Mesenchymal stem cell (in vitro differentiated cells and primary cell): Measurements from ENCODE around the gene UQCC5.

Experiments used
- DNase-seq: peaks from one replicate; pipeline ENCODE4 v3.0.0-alpha.2; 2013
- H2AFZ ChIP-seq: one replicate; pipeline ENCODE4 v1.6.1; 2013; ENCODE audit warnings: low read depth, mild to moderate bottlenecking, control low read depth, inconsistent platforms, low read length, moderate library complexity
- H2AK5ac ChIP-seq: 2 replicates; pipeline ENCODE4 v1.6.1; 2013; ENCODE audit warnings: low read length, moderate library complexity, mild to moderate bottlenecking, inconsistent platforms; ENCODE audit not compliant: severe bottlenecking
- H2BK120ac ChIP-seq: one replicate; pipeline ENCODE4 v1.6.1; 2013; ENCODE audit warnings: low read depth, mild to moderate bottlenecking, inconsistent platforms, low read length, moderate library complexity
- H2BK12ac ChIP-seq, 2 experiments: one replicate each; pipeline ENCODE4 v1.6.1; 2013; ENCODE audit warnings: inconsistent platforms in 2 of 2, low read length in 2 of 2, mild to moderate bottlenecking in 2 of 2, moderate library complexity in 2 of 2, control low read depth in 1 of 2
- H2BK15ac ChIP-seq: one replicate; pipeline ENCODE4 v1.6.1; 2013; ENCODE audit warnings: mild to moderate bottlenecking, low read depth, inconsistent platforms; ENCODE audit not compliant: poor library complexity, severe bottlenecking
- H2BK5ac ChIP-seq: 2 replicates; pipeline ENCODE4 v1.6.1; 2013; ENCODE audit warnings: low read depth, mild to moderate bottlenecking, low read length, control low read depth, inconsistent platforms; ENCODE audit not compliant: poor library complexity, severe bottlenecking
- H3K14ac ChIP-seq, 2 experiments: one replicate each; pipeline ENCODE4 v1.6.1; 2013; ENCODE audit warnings: inconsistent platforms in 2 of 2, low read length in 2 of 2, control low read depth in 1 of 2, mild to moderate bottlenecking in 1 of 2, moderate library complexity in 1 of 2
- H3K18ac ChIP-seq, 2 experiments: one replicate each; pipeline ENCODE4 v1.6.1; 2013; ENCODE audit warnings: inconsistent platforms in 2 of 2, low read length in 2 of 2, control low read depth in 1 of 2, low read depth in 1 of 2, mild to moderate bottlenecking in 1 of 2
- H3K23ac ChIP-seq, 2 experiments: one replicate each; pipeline ENCODE4 v1.6.1; 2013; ENCODE audit warnings: inconsistent platforms in 2 of 2, low read length in 2 of 2, mild to moderate bottlenecking in 2 of 2, moderate library complexity in 2 of 2, control low read depth in 1 of 2
- H3K27ac ChIP-seq: 2 replicates; pipeline ENCODE4 v1.5.1; 2013; ENCODE audit warnings: mild to moderate bottlenecking, moderate library complexity, low read length, control low read depth, inconsistent platforms; ENCODE audit not compliant: poor library complexity, severe bottlenecking
- H3K27me3 ChIP-seq, 2 experiments: 2 replicates each; pipeline versions ENCODE4 v1.6.1 to v1.7.0; 2013; ENCODE audit warnings: low read length in 2 of 2, mild to moderate bottlenecking in 2 of 2, moderate library complexity in 2 of 2, control low read depth in 1 of 2, inconsistent platforms in 1 of 2; ENCODE audit not compliant: control insufficient read depth in 1 of 2, insufficient read depth in 1 of 2
- H3K36me3 ChIP-seq, 2 experiments: 2 replicates each; pipeline versions ENCODE4 v1.6.1 to v1.7.0; 2013; ENCODE audit warnings: low read length in 2 of 2, control low read depth in 1 of 2, inconsistent platforms in 1 of 2, low read depth in 1 of 2, mild to moderate bottlenecking in 1 of 2; ENCODE audit not compliant: insufficient read depth in 2 of 2, control insufficient read depth in 1 of 2
- H3K4ac ChIP-seq, 2 experiments: one replicate each; pipeline ENCODE4 v1.6.1; 2013; ENCODE audit warnings: inconsistent platforms in 2 of 2, low read length in 2 of 2, mild to moderate bottlenecking in 2 of 2, moderate library complexity in 2 of 2, control low read depth in 1 of 2, low read depth in 1 of 2
- H3K4me1 ChIP-seq: 2 replicates; pipeline ENCODE4 v1.6.1; 2013; ENCODE audit warnings: low read depth, low read length, control low read depth; ENCODE audit not compliant: control insufficient read depth, insufficient read depth
- H3K4me2 ChIP-seq: 2 replicates; pipeline ENCODE4 v1.6.1; 2013; ENCODE audit warnings: low read length, mild to moderate bottlenecking, inconsistent platforms; ENCODE audit not compliant: poor library complexity, severe bottlenecking
- H3K4me3 ChIP-seq, 2 experiments: 2 replicates each; pipeline versions ENCODE4 v1.5.1 to v1.7.0; 2013; ENCODE audit warnings: low read length in 2 of 2, mild to moderate bottlenecking in 2 of 2, control low read depth in 1 of 2, low read depth in 1 of 2; ENCODE audit not compliant: insufficient read depth in 1 of 2
- H3K79me1 ChIP-seq: replicated peaks from 2 replicates; pipeline ENCODE4 v1.6.1; 2013; ENCODE audit warnings: mild to moderate bottlenecking, control low read depth, low read length, inconsistent platforms; ENCODE audit not compliant: poor library complexity, severe bottlenecking
- H3K9ac ChIP-seq: 2 replicates; pipeline ENCODE4 v1.7.0; 2013; ENCODE audit warnings: mild to moderate bottlenecking, low read length, moderate library complexity
- H3K9me3 ChIP-seq: 2 replicates; pipeline ENCODE4 v1.7.0; 2013; ENCODE audit warnings: mild to moderate bottlenecking, low read length; ENCODE audit not compliant: control insufficient read depth
- H4K8ac ChIP-seq: one replicate; pipeline ENCODE4 v1.6.1; 2013; ENCODE audit warnings: inconsistent platforms, mild to moderate bottlenecking, low read length, moderate library complexity
- H4K91ac ChIP-seq: one replicate; pipeline ENCODE4 v1.6.1; 2013; ENCODE audit warnings: mild to moderate bottlenecking, low read length, inconsistent platforms
- WGBS: methylation state at CpG from one replicate; pipeline ENCODE4 v1.1.7; 2013; ENCODE audit warnings: mixed read lengths; 5-methylcytosine and 5-hydroxymethylcytosine counted together

UQCC5 gene

DNA sequence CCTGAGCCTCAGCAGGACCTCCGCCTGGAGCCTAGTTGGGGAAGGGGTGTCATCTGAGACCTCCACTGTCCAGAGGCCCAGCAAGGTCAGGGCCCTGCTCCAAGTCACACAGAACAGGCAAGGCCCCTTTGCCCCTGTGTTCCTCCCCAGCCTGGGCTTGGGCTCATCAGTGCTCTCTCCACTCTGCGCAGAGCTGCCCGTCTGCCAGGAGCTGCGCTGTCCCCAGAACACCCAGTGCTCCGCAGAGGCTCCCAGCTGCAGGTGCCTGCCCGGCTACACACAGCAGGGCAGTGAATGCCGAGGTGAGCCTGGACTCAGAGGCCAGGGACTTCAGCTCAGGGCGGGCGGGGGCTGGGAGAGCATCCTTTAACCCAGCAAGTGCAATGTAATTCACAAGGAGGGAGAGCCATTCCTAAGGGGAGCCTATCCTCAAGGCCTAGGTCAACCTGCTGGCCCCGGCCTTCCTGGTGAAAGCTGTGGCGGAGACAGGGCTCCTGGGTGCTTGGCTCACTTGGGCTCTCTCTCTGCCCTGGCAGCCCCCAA is 33.5 kb upstream of the UQCC5 start:
- no peak for DNase-seq
- H2BK120ac ChIP-seq = no peak overlapping the region
- peaks cover 0 to 15% of the 10 kb centered on the region in 2 experiments for H3K27me3 ChIP-seq
- H3K79me1 ChIP-seq = no peaks in the 10 kb centered on the region
- no peak overlapping the region for H3K4ac ChIP-seq
- 92% methylated on average over 11 of the region's 11 CpGs for WGBS
- H4K8ac ChIP-seq = no peak overlapping the region
- H3K23ac ChIP-seq = no peak overlapping the region
- no peak overlapping the region for H2BK12ac ChIP-seq
- peaks cover 22% of the 10 kb centered on the region for H3K4me1 ChIP-seq
- no peak overlapping the region for H2BK15ac ChIP-seq
- H3K4me3 ChIP-seq = no peak overlapping the region
- H3K36me3 ChIP-seq = no peaks in the 10 kb centered on the region
- H3K18ac ChIP-seq = no peak overlapping the region
- H2AK5ac ChIP-seq = no peak overlapping the region
- no peak overlapping the region for H3K27ac ChIP-seq
- no peaks in the 10 kb centered on the region for H3K9me3 ChIP-seq
- H3K4me2 ChIP-seq = no peak overlapping the region
- H2AFZ ChIP-seq = no peak overlapping the region
- no peak overlapping the region for H3K9ac ChIP-seq
- H3K14ac ChIP-seq = no peak overlapping the region
- H2BK5ac ChIP-seq = no peak overlapping the region
- H4K91ac ChIP-seq = no peak overlapping the region

DNA sequence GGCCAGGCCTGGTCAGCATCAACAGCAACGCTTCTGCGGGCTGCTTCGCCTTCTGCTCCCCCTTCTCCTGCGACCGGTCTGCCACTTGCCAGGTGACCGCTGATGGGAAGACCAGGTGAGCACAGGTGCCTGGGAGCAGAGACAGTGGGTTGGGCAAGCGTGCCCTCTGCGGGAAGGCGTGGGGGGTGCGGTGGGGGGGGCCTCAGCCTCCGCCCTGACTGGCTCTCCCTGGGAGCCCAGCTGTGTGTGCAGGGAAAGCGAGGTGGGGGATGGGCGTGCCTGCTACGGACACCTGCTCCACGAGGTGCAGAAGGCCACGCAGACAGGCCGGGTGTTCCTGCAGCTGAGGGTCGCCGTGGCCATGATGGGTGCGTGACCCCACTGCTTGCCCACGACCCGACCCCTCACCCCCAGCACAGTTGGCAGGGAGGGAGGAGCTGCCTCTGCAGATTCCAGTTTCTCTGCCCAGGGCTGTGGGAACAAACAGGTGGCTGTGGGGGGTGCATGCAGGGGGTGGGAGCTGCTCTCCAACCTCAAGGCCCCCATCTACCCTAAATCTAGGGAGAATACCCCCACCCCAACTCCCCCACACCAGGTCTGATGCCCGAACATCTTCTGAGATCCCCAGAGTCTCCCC is 32.5 kb upstream of the UQCC5 start:
- Histone ChIP-seq H3K18ac (no peak overlapping the region), H2BK12ac (no peak overlapping the region), H3K23ac (no peak overlapping the region), H2BK5ac (no peak overlapping the region), H2AK5ac (no peak overlapping the region), H3K27ac (no peak overlapping the region), H3K36me3 (no peaks in the 10 kb centered on the region), H2AFZ (no peak overlapping the region), H3K4me1 (peaks cover 14% of the 10 kb centered on the region), H4K8ac (no peak overlapping the region), H3K79me1 (no peaks in the 10 kb centered on the region), H4K91ac (no peak overlapping the region), H3K9me3 (no peaks in the 10 kb centered on the region), H3K9ac (no peak overlapping the region), H2BK120ac (no peak overlapping the region), H3K4me3 (no peak overlapping the region), H3K27me3 (peaks cover 0 to 15% of the 10 kb centered on the region in 2 experiments), H3K14ac (no peak overlapping the region), H3K4me2 (no peak overlapping the region), H3K4ac (no peak overlapping the region), H2BK15ac (no peak overlapping the region)
- WGBS = 73% methylated on average over 17 of the region's 23 CpGs
- no peak for DNase-seq

DNA sequence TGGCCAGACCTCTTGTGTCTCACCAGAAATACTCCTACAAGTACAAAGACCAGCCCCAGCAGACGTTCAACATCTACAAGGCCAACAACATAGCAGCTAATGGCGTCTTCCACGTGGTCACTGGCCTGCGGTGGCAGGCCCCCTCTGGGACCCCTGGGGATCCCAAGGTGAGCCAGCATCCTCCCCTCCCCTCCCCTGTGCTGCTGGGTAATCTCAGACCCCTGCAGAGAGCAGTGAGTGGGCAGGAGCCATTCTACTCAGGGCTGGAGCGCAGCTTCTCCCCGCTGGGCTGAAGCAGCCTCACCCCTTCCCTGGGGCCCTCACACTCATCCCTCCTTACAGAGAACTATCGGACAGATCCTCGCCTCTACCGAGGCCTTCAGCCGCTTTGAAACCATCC is 31.4 kb upstream of the UQCC5 start:
- Histone ChIP-seq H3K18ac (no peak overlapping the region), H2BK15ac (no peak overlapping the region), H3K27ac (no peak overlapping the region), H2AFZ (no peak overlapping the region), H2BK12ac (no peak overlapping the region), H2AK5ac (no peak overlapping the region), H3K4ac (no peak overlapping the region), H3K27me3 (peaks cover 0 to 20% of the 10 kb centered on the region in 2 experiments), H4K91ac (no peak overlapping the region), H3K23ac (no peak overlapping the region), H3K36me3 (no peaks in the 10 kb centered on the region), H3K4me3 (no peak overlapping the region), H3K4me2 (no peak overlapping the region), H4K8ac (no peak overlapping the region), H3K9ac (no peak overlapping the region), H3K4me1 (peaks cover 14% of the 10 kb centered on the region), H3K14ac (no peak overlapping the region), H3K9me3 (no peaks in the 10 kb centered on the region), H3K79me1 (no peaks in the 10 kb centered on the region), H2BK5ac (no peak overlapping the region), H2BK120ac (no peak overlapping the region)
- no peak for DNase-seq
- WGBS = 83% methylated on average over 10 of the region's 10 CpGs

DNA sequence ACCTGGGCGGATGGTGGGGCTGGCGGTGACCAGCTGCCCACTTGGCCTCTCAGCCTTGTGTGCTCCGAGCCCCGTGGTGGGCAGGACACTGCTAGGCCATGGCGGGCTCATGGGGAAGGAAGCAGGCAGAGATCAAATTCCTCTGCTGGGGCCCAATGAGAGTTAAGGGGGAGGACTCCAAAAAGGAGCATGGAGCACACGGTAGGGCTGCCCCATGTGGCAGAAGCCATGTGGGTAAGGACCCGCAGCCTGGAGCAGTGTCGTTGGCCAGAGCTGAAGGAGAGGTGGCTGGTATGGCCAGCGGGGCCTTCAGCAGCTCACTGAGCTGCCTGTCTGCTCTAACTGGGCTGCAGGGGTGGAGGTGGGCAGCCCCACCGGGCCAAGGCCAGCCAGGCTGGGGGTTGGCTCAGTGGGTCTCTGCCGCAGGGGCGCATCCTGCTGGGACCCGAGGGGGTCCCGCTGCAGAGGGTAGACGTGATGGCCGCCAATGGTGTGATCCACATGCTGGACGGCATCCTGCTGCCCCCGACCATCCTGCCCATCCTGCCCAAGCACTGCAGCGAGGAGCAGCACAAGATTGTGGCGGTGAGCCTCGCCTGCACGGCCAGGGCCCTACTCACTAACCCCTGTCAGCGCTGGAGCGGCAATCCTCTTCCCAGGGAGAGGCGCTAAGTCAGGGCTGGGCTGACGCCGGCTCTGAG is 30.0 kb upstream of the UQCC5 start:
- Histone ChIP-seq H4K8ac (peak overlapping the region; percentile 9), H3K4me2 (no peak overlapping the region), H2AK5ac (peak overlapping the region; percentile 24), H3K23ac (no peak overlapping the region), H3K18ac (peak overlapping the region; percentile 52 to 64), H3K14ac (peak overlapping the region in 1 of 2 experiments; percentile 49), H2BK120ac (no peak overlapping the region), H3K27me3 (peaks cover 7 to 35% of the 10 kb centered on the region in 2 experiments), H3K4me3 (no peak overlapping the region), H2BK5ac (no peak overlapping the region), H2AFZ (no peak overlapping the region), H3K4ac (no peak overlapping the region), H3K79me1 (no peaks in the 10 kb centered on the region), H2BK12ac (peak overlapping the region in 1 of 2 experiments; percentile 94), H3K27ac (no peak overlapping the region), H4K91ac (peak overlapping the region; percentile 68), H3K36me3 (no peaks in the 10 kb centered on the region), H2BK15ac (peak overlapping the region; percentile 74), H3K9ac (no peak overlapping the region), H3K4me1 (peaks cover 14% of the 10 kb centered on the region), H3K9me3 (no peaks in the 10 kb centered on the region)
- no peak for DNase-seq
- 87% methylated on average over 27 of the region's 27 CpGs for WGBS
